H9 (cell line): ENCODE measurements around the gene TAF4. TPM values are rescaled to one million over a fixed set of nuclear protein-coding genes. Genes with fewer than 3 reads are reported as not detected.

Experiments used
- DNase-seq: peaks from one replicate; pipeline ENCODE4 v3.0.0-alpha.2; 2017
- H2AFZ ChIP-seq: one replicate; pipeline ENCODE4 v1.6.1; 2013; ENCODE audit warnings: mild to moderate bottlenecking, low read length, control low read depth, moderate library complexity
- H2AK5ac ChIP-seq: 2 replicates; pipeline ENCODE4 v1.6.1; 2013; ENCODE audit warnings: low read length, control low read depth, mixed read lengths; ENCODE audit not compliant: insufficient read length
- H2BK120ac ChIP-seq: one replicate; pipeline ENCODE4 v1.6.1; 2013; ENCODE audit warnings: low read depth, mild to moderate bottlenecking, low read length, control low read depth, inconsistent platforms; ENCODE audit not compliant: poor library complexity, severe bottlenecking
- H2BK12ac ChIP-seq: 2 replicates; pipeline ENCODE4 v1.6.1; 2013; ENCODE audit warnings: low read length, control low read depth, mixed read lengths, low read depth; ENCODE audit not compliant: insufficient read length
- H2BK15ac ChIP-seq: 2 replicates; pipeline ENCODE4 v1.6.1; 2013; ENCODE audit warnings: low read depth, low read length, control low read depth
- H2BK20ac ChIP-seq: one replicate; pipeline ENCODE4 v1.6.1; 2013; ENCODE audit warnings: low read depth, mild to moderate bottlenecking, low read length, control low read depth, inconsistent platforms; ENCODE audit not compliant: poor library complexity, severe bottlenecking
- H2BK5ac ChIP-seq: 2 replicates; pipeline ENCODE4 v1.6.1; 2013; ENCODE audit warnings: low read length, control low read depth, mixed read lengths; ENCODE audit not compliant: insufficient read length
- H3K14ac ChIP-seq: 2 replicates; pipeline ENCODE4 v1.6.1; 2013; ENCODE audit warnings: low read length, control low read depth; ENCODE audit not compliant: insufficient read depth
- H3K18ac ChIP-seq: 2 replicates; pipeline ENCODE4 v1.6.1; 2013; ENCODE audit warnings: low read depth, mild to moderate bottlenecking, mixed read lengths, low read length, control low read depth; ENCODE audit not compliant: insufficient read length
- H3K23ac ChIP-seq: 2 replicates; pipeline ENCODE4 v1.6.1; 2013; ENCODE audit warnings: low read length, control low read depth, mixed read lengths, low read depth; ENCODE audit not compliant: insufficient read length
- H3K23me2 ChIP-seq: 2 replicates; pipeline ENCODE4 v1.6.1; 2013; ENCODE audit warnings: low read depth, mild to moderate bottlenecking, mixed read lengths, low read length, control low read depth; ENCODE audit not compliant: insufficient read length, poor library complexity, severe bottlenecking
- H3K27ac ChIP-seq: 2 replicates; pipeline ENCODE4 v1.5.1; 2013; ENCODE audit warnings: low read length, control low read depth, mixed read lengths, low read depth; ENCODE audit not compliant: insufficient read length
- H3K27me3 ChIP-seq: 2 replicates; pipeline ENCODE4 v1.6.1; 2013; ENCODE audit warnings: low read length, control low read depth, inconsistent platforms; ENCODE audit not compliant: insufficient read depth
- H3K4ac ChIP-seq: 2 replicates; pipeline ENCODE4 v1.6.1; 2013; ENCODE audit warnings: low read depth, mild to moderate bottlenecking, control low read depth, inconsistent platforms, low read length, moderate library complexity
- H3K4me1 ChIP-seq: 2 replicates; pipeline ENCODE4 v1.6.1; 2013; ENCODE audit warnings: low read length, control low read depth, inconsistent platforms; ENCODE audit not compliant: insufficient read depth
- H3K4me2 ChIP-seq: 2 replicates; pipeline ENCODE4 v1.6.1; 2013; ENCODE audit warnings: low read length, control low read depth, mixed read lengths; ENCODE audit not compliant: insufficient read length, insufficient read depth
- H3K56ac ChIP-seq: 2 replicates; pipeline ENCODE4 v1.6.1; 2013; ENCODE audit warnings: low read depth, mild to moderate bottlenecking, mixed read lengths, low read length, control low read depth; ENCODE audit not compliant: insufficient read length
- H3K79me1 ChIP-seq: 2 replicates; pipeline ENCODE4 v1.6.1; 2013; ENCODE audit warnings: low read depth, mild to moderate bottlenecking, moderate library complexity, low read length, control low read depth, inconsistent platforms; ENCODE audit not compliant: insufficient read depth, poor library complexity, severe bottlenecking
- H3K79me2 ChIP-seq: 2 replicates; pipeline ENCODE4 v1.6.1; 2013; ENCODE audit warnings: low read length, control low read depth, inconsistent platforms; ENCODE audit not compliant: insufficient read depth
- H3K9ac ChIP-seq: 2 replicates; pipeline ENCODE4 v1.6.1; 2013; ENCODE audit warnings: low read length, control low read depth, mixed read lengths; ENCODE audit not compliant: insufficient read length; ENCODE audit errors: extremely low read depth
- H3K9me3 ChIP-seq: one replicate; pipeline ENCODE4 v1.6.1; 2013; ENCODE audit warnings: low read depth, low read length, inconsistent platforms; ENCODE audit not compliant: control insufficient read depth
- H3T11ph ChIP-seq: one replicate; pipeline ENCODE4 v1.6.1; 2013; ENCODE audit warnings: mild to moderate bottlenecking, low read length, control low read depth, inconsistent platforms
- H4K20me1 ChIP-seq: one replicate; pipeline ENCODE4 v1.6.1; 2013; ENCODE audit not compliant: control insufficient read depth, insufficient read length, insufficient read depth
- H4K5ac ChIP-seq: 2 replicates; pipeline ENCODE4 v1.6.1; 2013; ENCODE audit warnings: low read depth, mild to moderate bottlenecking, mixed read lengths, low read length, control low read depth; ENCODE audit not compliant: insufficient read length
- H4K8ac ChIP-seq: replicated peaks from 2 replicates; pipeline ENCODE4 v1.6.1; 2013; ENCODE audit warnings: low read length, control low read depth, mixed read lengths, low read depth; ENCODE audit not compliant: insufficient read length
- H4K91ac ChIP-seq: 2 replicates; pipeline ENCODE4 v1.6.1; 2013; ENCODE audit warnings: low read depth, mild to moderate bottlenecking, moderate library complexity, mixed read lengths, low read length, control low read depth; ENCODE audit not compliant: insufficient read length
- H3K27ac Mint-ChIP-seq, 3 experiments: 2 replicates in 2 of 3; 3 replicates in 1 of 3; pipeline ENCODE4 v1.8.0; 2020 to 2021; ENCODE audit warnings: mixed read lengths in 3 of 3, mild to moderate bottlenecking in 1 of 3, moderate library complexity in 1 of 3
- H3K27me3 Mint-ChIP-seq: 2 replicates; pipeline ENCODE4 v1.8.0; 2021; ENCODE audit warnings: low read depth, mild to moderate bottlenecking, moderate library complexity, mixed read lengths
- H3K36me3 Mint-ChIP-seq, 3 experiments: 2 replicates in 2 of 3; 3 replicates in 1 of 3; pipeline ENCODE4 v1.8.0; 2020 to 2021; ENCODE audit warnings: low read depth in 3 of 3, mixed read lengths in 3 of 3; ENCODE audit not compliant: insufficient read depth in 1 of 3
- H3K4me1 Mint-ChIP-seq, 2 experiments: 2 replicates each; pipeline ENCODE4 v1.8.0; 2020; ENCODE audit warnings: mixed read lengths in 2 of 2
- H3K4me3 Mint-ChIP-seq, 2 experiments: 2 replicates in 1 of 2; 3 replicates in 1 of 2; pipeline ENCODE4 v1.8.0; 2020 to 2021; ENCODE audit warnings: mild to moderate bottlenecking in 2 of 2, mixed read lengths in 2 of 2, moderate library complexity in 1 of 2
- H3K9me3 Mint-ChIP-seq, 2 experiments: 2 replicates in 1 of 2; 3 replicates in 1 of 2; pipeline ENCODE4 v1.8.0; 2020; ENCODE audit warnings: mild to moderate bottlenecking in 2 of 2, mixed read lengths in 2 of 2, moderate library complexity in 1 of 2
- whole genome bisulfite sequencing: extraction: QIAGEN DNeasy Blood & Tissue Kit; methylation state at CpG from one replicate; pipeline ENCODE4 v1.1.7; 2013; ENCODE audit warnings: missing lambda C conversion rate, low lambda C conversion rate, mixed read lengths; ENCODE audit not compliant: insufficient read length; ENCODE audit errors: extremely low coverage; 5-methylcytosine and 5-hydroxymethylcytosine counted together
- total RNA-seq: library from RNA; stranded (reverse); gene quantifications from 2 replicates; pipeline ENCODE4 v1.2.1, GENCODE V29; 2021
- TF ChIP-seq, protein P1 (sequence below): fragments of 200-600 bp; sonication (generic); conservative IDR thresholded peaks from 3 replicates; pipeline ENCODE4 v1.8.0; 2021; ENCODE audit warnings: antibody characterized with exemption, mild to moderate bottlenecking

TAF4 gene
- total RNA-seq, 1 experiment from 2014 or later: 30.8 TPM

- H3K27ac Mint-ChIP-seq: peak overlapping the region in 1 of 3 experiments; percentile 79; a peak in 2 of 7 replicates
- no peak for DNase-seq
- no peaks in the 10 kb centered on the region for H3K27me3 Mint-ChIP-seq
- H3K36me3 Mint-ChIP-seq: peaks cover 27 to 44% (median 44%) of the 10 kb centered on the region in 3 experiments
- no peak overlapping the region for H3K4me3 Mint-ChIP-seq
- Histone ChIP-seq H3T11ph (no peak overlapping the region), H2AK5ac (no peak overlapping the region), H3K27me3 (no peaks in the 10 kb centered on the region), H4K91ac (no peak overlapping the region), H3K56ac (no peak overlapping the region), H2BK20ac (no peak overlapping the region), H2BK12ac (no peak overlapping the region), H2BK5ac (no peak overlapping the region), H2BK120ac (no peak overlapping the region), H3K18ac (no peak overlapping the region), H3K4me1 (no peaks in the 10 kb centered on the region), H3K79me2 (no peaks in the 10 kb centered on the region), H3K79me1 (no peaks in the 10 kb centered on the region), H2AFZ (no peak overlapping the region), H4K5ac (no peak overlapping the region), H3K4me2 (no peak overlapping the region), H4K8ac (no peak overlapping the region), H2BK15ac (no peak overlapping the region), H3K9me3 (no peaks in the 10 kb centered on the region), H3K14ac (no peak overlapping the region), H3K23ac (no peak overlapping the region), H4K20me1 (no peaks in the 10 kb centered on the region), H3K4ac (no peak overlapping the region), H3K27ac (no peak overlapping the region), H3K23me2 (no peaks in the 10 kb centered on the region), H3K9ac (no peak overlapping the region)
- TF ChIP-seq, protein P1, sequence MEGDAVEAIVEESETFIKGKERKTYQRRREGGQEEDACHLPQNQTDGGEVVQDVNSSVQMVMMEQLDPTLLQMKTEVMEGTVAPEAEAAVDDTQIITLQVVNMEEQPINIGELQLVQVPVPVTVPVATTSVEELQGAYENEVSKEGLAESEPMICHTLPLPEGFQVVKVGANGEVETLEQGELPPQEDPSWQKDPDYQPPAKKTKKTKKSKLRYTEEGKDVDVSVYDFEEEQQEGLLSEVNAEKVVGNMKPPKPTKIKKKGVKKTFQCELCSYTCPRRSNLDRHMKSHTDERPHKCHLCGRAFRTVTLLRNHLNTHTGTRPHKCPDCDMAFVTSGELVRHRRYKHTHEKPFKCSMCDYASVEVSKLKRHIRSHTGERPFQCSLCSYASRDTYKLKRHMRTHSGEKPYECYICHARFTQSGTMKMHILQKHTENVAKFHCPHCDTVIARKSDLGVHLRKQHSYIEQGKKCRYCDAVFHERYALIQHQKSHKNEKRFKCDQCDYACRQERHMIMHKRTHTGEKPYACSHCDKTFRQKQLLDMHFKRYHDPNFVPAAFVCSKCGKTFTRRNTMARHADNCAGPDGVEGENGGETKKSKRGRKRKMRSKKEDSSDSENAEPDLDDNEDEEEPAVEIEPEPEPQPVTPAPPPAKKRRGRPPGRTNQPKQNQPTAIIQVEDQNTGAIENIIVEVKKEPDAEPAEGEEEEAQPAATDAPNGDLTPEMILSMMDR: no peak
- peaks cover 2 to 3% of the 10 kb centered on the region in 2 experiments; a peak in 3 of 5 replicates for H3K9me3 Mint-ChIP-seq
- WGBS: no CpG with 5 or more reads among the region's 11 CpGs
- H3K4me1 Mint-ChIP-seq: no peaks in the 10 kb centered on the region
Measured at GRCh38 chr20:61982951-61983315, 82.7 kb downstream of the TAF4 start.
